ENCODE data around the gene CERK.

DNA sequence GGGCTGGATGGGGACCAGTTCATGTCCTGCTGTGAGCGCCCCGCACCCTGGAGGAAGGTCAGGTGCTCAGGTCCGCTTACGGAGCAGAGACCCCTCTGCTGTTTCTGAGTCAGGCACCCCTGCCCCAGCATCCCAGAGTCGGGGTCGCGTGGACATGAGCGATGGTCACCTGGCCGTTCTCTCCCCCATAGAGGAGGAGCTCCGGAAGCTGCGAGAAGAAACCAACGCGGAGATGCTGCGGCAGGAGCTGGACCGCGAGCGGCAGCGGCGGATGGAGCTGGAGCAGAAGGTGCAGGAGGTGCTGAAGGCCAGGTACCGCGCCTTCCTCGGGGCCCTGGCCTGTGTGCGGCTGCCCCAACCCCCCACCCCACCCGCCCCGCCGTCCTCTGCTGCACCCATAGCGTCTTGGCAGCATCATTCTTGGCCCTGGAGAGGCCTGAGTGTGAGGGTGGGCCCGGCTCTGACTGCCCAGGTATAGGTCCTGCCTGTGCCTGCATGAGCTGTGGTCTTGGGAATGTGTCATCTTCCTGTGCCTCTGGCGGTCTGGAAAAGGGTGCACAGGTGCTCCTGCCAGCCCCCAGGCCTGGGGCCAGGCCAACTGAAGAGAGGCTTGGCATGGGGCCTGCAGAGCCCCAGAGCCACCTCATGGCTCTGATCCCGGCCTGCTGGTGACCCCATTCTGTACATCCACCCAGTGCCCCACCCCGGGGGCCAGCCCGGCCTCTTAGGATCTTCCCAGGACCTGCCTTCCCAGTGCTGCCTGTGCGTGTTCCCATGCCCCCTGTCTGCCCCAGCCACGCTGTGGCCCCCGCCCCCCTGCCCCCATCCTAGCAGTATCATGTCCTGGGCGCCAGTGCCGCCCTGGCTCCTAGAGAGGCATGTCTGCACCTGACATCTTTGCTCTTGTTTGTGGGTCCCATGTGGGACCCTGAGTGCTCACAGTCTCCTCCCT lies 79.8 kb downstream of the CERK start:
- TF ChIP-seq ZNF274 (IDR thresholded peaks at IDR 0.05; ENCODE audit: low read depth, low read length) (no peak), YY1 (IDR thresholded peaks at IDR 0.05; ENCODE audit: insufficient read depth, insufficient read length) (no peak)
